CD4-positive, alpha-beta T cell treated with Interleukin-10 for 1 hour (primary cell): ENCODE results near the gene CACNB1.
A peak's percentile ranks its signal among the peaks of the same experiment; 100 is the strongest.

Experiments
- DNase-seq: peaks from one replicate; pipeline ENCODE4 v3.0.0-alpha.2; 2020

The CACNB1 gene

DNA sequence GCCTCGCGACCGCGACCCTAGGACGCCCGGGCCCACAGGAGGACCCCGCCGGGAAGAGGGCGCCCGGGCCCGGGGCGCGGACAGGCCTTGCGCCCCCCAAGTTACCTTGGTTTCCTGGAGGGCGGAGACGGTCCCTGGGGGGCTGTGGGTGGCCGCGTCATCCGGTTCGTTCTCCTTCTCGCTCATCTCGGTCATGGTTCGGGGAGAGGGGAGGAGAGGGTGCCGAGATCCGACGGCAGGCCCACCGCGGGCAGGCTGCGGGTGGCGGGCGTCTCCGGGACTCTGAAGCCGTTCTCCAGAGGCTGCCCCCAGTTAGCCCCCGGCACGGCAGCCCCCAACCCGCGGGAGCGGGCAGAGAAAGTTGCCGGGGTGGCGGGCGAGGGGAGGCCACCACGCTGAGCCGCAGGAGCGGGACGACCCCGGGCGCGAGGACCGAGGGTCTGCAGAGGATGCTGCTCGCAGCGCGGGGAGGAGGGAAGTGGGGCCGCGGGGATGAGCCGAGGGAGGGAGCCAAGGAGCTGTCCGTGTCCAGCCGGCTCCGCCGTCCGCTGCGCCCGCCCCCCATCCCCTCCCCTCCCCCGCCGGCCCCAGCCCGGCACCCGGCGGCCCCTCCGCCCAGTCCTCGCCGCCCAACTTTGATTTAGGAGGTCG lies 28.0 kb upstream of the CACNB1 start, which contains the start of gene STAC2:
Gene STAC2, minus strand, starts transcription at position 638 of the 651 bp plus-strand sequence. Its CDS starts 443 bp downstream, at position 195.
- DNase-seq, result no peak

DNA sequence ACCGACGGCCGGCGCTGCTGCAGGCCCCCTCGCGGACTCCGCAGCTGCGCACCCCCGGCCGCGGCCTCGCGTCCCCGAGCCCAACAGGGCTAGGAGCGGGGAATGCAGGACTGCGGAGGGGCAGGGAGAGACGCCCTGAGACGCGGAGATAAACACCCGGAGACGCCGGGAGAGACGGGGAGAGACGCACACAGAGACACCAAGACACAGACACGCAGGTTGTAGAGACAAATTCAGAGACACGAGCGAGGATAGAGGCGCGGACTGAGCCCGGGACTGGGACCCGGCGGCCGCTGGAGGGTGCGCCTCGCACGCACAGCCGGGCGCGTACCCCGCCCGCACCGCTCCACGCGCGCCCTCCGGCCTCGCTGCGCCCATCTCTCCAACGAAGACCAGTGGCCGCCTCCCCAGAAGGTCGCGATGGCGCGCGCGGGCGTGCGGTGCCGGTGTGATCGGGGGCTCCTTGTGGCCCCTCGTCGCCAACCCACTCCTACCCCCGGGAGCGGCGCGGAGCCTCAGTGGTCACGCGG lies 27.4 kb upstream of the CACNB1 start:
- no peak for DNase-seq

DNA sequence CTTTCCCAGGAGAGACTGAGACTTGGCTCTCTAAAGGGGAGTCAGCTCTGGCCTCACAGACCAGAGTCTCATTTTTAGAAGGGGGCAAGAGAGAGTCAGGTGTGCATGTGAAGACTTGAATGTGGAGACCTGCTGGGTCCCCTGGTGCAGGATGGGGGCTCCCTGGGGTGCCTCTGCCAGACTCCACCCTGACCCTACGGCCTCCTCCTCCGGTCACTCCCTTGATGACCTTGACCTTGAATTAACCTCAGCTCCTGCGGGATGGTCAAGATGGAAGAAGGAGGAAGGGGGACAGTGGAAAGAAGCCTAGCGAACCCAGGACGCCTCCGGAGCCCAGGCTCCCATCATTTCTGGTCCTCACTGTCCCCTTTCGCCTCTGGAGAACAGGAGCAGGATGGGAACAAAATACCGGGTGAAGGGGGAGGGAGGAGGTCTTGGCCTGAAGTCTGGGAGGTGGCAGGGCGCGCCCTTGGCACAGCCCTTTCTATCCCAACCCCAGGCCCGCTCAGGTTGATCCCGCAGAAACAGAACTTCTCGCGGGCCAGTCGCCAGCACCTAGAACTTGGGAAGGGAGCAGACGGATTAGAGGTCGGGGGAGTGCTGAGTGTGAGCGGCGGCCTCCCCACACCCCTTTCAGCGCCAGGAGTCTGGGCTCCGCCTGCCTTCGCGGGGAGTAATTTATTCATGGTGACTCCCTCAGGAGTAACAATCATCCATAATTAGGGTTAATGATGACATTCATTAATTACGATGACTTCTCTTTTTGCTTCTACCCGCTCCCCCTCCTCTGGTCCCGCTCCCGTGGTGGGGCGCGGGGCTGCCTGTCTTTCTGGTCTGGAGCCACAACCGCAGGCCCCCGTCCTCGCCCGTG lies 26.7 kb upstream of the CACNB1 start:
- no peak for DNase-seq

DNA sequence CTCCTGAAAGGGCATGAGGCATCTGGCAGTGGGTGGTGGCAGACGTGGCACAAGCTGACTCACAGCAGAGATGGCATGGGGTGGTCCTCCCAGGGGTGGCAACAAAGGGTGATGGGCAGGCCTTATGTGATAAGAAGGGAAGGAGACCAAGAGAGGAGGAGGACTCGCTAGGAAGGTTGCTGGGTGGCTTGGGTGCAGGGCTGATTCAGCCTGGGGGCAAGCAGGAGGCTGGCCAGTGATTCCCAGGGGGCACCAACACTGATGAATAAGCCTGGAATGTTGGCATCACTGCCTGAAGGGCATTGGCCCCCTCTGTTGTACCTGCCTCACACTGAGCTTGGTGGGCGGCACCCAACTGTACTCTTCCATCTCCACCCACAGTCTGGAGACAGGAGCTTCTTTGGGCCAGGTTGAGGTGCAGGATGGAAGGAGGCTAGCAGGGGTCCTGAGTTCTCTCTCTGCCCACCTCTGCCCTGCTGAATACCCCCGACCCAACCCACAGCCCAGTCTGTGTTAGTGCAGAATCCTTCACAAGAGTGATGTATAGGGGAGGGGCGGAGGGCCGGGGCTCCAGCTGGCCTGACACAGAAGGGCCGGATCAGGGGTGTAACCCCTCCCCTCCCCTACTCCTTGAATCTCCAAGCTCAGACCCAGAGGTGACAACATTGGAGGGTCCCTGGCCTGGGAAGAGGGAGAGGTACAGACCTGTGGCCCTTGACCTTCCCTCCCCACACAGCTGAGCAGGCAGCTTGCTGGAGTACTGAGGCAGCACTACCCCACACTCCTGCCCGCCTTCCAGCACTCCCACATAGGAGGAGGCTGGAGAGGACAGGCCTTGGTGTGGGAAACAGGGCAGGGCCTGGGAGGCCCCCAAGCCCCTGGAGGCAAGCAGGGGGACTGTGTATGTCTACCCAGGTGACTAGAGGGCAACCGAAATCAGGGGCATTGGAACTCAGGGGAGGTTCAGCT lies 25.7 kb upstream of the CACNB1 start:
- DNase-seq, result no peak

DNA sequence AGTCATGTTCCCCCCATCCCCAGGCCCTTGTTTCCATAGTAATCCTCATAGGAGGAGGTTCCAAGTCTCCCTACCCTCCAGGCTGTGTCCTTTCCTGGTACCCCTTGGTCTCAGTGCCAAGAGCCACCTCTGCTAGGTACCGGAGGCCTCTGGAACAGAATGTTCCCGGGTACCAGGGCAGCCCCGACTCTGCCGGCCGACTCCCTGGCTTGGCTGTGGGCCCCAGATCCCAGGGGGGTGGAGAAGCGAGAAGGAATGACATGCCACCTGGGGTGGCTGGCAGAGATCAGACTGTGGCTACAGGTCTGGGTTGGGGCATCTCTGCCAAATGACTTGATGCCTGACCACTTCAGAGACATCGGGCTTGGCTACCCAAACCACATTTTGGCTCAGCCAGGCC lies 24.7 kb upstream of the CACNB1 start:
- DNase-seq, result no peak

DNA sequence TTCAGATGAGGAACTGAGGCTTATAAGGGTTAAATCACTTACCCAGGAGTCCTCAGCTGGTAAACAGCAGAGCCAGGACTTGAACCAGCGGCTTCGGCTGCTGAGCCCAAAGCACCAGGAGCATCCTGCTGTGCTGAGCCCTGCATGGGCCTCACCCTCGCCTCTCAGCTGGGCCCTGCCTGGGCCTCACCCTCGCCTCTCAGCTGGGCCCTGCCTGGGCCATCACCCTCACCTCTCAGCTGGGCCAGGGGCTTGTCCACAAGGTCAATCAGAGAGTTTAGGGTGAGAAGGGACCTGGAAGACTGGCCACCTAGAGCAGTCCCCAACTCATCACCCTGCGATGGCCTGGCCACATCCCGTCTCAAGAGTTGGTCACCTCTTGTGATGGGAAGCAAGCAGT lies 24.1 kb upstream of the CACNB1 start:
- no peak for DNase-seq

DNA sequence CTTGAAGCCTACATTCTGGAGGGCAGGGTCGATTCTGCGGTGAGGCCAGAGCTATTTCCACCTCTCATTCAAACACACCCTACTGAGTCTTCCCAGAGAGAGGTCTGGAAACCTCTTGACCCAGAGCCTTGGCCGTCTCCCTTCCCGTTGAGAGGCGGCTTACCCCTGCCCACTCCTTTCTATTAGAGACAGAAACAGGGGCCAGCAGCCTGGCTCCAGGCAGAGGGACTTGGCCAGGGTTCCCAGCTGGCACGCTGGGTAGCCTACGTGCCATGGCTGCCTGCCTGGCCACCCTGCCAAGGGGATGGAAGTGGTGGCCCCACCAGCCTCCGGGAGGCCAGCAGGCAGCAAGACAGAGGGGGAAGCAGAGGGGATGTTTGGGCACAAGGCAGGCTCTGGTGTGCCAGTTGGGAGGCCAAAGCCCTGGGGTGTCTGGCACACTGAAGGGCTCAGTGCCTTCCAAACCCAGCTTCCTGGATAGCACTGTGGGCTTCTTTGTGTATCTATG lies 22.2 kb upstream of the CACNB1 start:
- DNase-seq, result no peak

DNA sequence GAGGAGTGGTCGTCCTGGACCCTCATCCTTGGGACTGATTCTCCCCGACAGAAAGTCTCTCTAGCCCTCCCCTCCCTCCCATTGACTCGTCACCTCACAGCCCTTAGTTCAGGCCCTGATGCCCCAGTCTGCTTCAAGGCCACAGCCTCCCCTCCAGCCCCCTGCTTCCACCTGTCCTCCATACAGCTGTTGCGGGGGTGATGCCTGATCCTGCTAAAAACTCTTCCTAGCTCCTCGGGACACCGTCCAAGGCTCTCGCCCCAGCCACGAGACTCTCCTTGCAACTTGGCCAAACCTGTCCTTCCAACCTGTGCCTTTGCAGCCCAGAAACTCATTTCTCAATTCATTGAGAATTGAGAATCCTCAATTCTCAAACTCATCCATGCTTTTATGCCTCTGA lies 21.4 kb upstream of the CACNB1 start:
- DNase-seq, result no peak

DNA sequence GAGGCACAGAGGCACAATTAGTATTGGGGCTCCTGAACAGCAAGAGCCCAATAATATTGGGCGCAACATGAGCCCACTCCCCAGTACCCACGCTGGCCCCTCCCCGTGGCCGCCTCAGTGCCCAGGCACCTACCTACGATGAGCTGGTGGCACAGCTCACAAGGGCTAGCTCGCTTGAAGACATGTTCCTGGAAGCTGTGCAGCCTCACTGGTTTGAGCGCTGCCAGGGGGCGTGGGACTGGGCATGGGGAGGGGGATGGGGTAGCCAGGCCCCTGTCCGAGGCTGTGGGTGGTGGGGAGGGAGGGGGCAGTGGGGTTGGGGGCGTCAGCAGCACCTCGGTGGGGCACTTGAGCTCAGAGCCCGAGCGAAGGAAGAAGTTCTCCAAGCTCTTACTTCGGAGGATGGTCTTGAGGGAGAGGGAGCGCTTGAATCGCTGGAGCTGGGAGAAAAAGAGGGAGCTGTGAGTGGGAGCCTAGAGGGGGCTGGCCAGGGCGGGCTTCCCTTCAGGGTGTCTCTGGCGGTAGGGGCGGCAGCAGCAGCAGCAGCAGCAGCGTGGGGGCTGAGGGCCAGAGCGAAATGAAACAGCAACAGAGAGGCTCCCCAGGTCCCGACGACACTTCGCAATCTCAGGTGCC lies 20.4 kb upstream of the CACNB1 start:
- DNase-seq, result no peak

DNA sequence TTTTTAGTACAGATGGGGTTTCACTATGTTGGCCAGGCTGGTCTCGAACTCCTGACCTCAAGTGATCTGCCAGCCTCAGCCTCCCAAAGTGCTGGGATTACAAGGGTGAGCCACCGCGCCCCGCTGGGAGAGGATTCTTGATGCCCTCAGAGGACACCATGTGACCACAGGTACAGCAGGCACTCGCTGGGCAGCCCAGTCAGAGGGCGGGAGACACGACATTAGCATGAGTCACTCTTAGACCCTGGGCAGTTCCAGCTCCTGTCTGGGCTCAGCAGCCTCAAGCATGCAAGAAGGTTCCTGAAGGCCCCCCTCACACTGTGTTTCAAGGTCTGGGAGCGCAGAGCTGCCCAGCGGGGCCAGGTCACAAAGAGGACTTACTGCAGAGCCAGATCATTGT lies 16.4 kb upstream of the CACNB1 start:
- no peak for DNase-seq

DNA sequence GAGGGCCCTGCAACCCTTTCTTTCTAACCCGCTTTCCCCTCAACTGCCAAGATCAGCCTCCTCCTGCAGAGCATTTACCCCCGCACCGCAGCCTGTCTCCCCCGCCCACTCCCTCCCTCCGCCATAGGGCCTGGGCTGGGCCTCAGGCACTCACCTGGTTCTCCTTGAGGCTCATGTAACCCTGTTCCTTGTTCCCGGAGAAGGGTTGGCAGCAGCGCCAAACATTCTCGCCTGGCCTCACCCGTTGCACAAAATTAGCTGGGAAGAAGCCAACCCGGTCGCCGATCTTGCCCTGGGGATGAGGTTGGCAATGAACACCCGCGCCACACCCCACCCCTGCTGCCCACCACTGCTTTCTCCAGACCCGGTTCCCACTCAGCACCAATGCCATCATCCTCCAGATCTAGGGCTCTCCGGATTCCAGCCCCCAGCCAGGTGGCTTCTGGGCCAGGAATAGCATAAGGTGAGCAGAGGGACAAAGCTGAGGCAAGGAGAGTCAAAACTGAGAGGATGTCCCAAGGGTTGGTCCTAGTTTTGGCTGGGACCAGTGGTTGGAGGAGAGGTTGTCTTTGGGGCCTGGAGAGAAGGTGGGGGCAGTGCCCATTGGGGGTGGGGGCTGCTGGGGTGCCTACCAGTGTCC lies 15.5 kb upstream of the CACNB1 start:
- no peak for DNase-seq

DNA sequence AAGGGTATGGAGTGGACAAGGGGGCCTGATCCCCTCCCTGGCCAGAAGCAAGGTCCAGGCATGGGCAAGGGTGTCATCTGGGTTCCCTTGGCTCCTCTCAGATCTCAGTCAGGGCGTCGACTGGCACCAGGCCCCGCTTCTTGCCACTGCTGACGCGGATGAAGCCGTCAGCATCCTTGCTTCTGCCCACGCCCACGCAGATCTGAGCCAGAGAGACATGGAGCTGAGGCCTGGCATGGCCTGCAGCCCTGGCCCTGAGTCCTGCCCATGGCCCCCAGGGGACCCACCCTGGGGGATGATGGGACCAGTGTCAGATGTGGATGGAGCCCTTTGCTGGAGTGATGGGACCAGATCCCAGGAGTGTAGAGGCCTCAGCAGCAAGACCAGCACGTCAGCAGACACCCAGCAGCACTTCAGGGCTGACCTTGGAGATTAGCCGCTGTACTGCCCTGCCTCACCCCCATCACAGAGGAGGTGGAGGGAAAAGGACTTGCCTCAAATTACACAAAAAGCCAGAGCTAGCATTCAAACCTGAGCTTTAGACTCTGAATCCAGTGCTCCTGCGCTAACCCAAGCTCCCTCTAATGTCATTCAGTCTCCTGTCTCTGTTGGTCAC lies 14.8 kb upstream of the CACNB1 start:
- DNase-seq, result no peak

DNA sequence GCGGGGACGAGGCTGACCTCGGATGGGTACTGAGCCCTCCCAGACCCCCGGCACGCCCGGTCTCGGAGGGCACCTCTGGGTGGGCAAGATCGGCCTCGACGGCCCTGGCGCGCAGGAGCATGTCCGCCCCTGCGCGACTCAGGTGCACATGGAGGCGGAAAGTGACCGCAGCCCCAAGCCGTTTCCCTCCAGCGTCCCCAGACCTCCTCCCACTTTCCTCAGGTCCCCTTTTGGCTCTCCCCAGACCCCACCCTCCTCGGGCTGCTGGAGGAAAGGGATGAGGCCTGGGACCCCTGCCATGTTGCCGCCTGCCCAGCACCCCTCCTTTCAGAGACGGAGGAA lies 12.6 kb upstream of the CACNB1 start:
- DNase-seq, result no peak

DNA sequence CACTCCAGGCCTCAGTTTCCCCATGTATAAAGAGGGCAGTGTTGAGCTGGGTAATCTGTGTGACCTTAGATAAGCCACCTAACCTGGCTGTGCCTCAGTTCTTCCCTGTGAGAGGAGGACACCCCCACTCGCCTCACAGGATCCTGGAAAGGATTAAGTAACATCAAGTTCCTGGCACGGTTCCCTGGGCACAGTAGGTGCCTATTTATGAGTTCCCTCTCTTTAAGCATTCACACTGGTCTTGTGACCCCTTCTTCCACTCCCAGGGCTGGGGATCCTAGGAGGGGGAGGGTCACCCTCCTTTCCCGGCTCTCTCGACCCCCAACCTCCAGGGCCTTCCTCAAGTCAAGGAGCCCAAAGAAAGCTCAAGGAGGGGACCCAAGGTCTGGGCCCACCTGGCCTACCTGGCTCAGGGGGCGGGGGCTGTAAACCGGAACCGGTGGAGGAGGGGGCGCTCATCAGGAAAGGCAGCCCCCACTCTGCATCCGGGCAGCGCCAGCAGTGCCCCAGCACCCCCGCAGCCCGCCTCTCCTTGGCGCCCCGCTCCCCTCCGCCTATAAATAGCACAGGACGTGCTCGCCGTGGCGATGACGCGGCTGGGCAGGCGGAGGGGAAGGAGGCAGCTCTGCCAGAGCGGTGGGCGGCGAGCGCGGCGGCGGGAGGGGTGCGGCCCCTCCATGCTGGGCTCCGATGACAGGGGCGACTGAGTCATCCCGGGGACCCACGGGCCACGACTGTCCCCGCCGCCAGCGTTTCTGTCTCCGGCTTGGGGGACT lies 12.0 kb upstream of the CACNB1 start:
- DNase-seq, result peak; percentile 74

DNA sequence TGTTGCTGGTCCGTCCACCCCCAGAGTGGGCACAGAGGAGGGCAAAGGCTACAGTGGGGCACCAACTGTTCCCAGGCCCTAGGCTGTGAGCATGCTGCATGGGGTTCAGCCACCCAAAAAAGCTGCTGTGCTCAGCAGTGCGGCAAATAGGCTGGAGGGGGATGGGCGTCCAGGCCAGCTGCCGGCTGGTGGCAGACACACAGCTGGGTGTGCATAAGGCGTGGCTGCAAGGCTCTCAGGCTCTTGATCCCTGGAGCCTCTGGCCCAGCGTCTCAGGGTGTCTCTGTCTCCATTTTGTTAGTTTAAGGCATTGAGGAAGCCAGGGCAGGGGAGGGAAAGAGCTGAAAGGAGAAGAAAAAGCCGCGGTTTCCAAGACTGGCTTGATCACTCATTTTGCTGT lies 11.4 kb upstream of the CACNB1 start:
- no peak for DNase-seq

DNA sequence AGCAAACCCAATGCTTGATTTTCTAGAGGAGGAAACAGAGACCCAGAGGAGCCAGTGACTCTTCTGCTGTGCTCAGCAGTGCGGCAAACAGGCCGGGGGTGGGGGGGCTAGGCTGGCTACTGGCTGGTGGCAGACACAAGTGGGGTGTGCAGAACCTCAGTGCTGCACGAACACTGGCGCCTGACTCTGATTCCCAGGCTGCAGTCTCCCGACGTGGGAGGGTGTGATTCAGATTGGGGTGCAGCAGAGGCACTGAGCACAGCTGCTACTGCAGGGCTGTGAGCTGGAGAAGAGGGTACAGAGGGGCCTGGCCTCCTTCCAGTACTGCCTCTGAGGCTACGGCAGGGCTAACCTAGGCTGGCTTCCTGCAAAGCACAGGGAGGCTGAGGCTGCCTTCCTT lies 10.7 kb upstream of the CACNB1 start:
- DNase-seq, result no peak

DNA sequence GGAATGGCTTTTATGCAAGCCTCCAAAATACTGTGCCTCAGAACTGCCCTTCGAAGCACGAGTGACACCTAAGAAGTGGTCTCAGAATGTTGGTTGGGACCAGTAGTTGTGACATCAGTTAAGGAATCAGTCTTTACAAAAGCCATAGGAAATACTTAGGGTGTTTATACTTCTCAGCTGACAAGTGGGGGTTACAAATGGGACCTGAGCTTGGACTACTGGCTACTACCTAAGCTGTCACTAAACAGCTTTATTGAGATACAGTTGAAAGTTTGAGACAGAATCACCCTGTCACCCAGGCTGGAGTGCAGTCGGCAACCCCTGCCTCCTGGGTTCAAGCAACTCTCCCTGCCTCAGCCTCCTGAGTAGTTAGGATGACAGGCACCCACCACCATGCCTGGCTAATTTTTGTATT lies 7.7 kb upstream of the CACNB1 start:
- no peak for DNase-seq

DNA sequence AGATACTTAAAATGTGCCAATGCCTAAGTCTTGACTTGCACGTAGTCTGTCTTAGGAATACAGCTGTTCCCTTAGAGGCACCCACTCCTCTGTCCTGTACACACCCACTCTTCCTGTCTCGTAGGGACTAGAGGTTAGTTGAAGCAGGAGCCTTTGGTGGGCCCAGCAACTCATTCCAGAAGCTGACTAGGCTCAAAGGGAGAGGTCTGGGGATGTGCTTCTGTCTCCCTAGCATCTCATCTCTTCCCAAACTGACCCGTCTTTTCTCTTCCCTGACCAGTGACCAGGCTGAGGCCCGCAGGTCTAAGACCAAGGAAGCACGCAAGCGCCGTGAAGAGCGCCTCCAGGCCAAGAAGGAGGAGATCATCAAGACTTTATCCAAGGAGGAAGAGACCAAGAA lies 6.8 kb upstream of the CACNB1 start:
- DNase-seq, result no peak

DNA sequence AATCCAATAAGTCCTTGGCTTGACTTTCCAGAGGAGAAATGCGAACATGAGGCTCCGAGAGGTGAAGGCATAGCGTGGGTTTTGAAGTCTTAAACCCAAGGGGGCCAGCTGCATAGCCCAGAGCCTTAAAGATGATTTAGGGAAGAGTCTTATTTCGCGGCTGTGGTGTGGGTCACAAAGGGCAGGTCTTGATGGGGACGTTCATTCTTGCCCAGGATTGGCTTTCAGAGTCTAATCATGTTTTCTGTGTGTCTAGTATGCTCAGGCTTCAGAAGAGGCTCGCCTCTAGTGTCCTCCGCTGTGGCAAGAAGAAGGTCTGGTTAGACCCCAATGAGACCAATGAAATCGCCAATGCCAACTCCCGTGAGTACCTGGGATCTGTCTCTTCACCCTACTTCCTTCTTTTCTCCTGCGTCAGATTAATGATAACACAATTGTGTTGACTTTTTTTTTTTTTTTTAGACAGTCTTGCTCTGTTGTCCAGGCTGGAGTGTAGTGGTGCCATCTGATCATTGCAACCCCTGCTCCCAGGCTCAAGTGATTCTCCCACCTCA lies 3.6 kb upstream of the CACNB1 start:
- DNase-seq, result no peak
